IMR-90 (cell line): ENCODE data around the gene SDK1. TPM values are rescaled to one million over a fixed set of nuclear protein-coding genes. Genes with fewer than 3 reads are reported as not detected.

Experiments used
- ATAC-seq: fragments of 200-7000 bp; cut with Tn5 transposase; 2 replicates; pipeline ENCODE4 v1.9.1; 2020; ENCODE audit warnings: low read depth, mild to moderate bottlenecking, moderate library complexity
- BruUV-seq: library from RNA; stranded (reverse); fragments of 400-500 nt; replicated peaks from 2 replicates; lab custom pipeline; 2021; lab: Mats Ljungman, UMichigan
- CTCF ChIA-PET: fragments of 300-600 bp; formaldehyde crosslinking; extraction: SDS; loops from one replicate; lab custom pipeline; 2021; ENCODE audit warnings: antibody characterized with exemption; lab: Yijun Ruan, JAX
- POLR2A ChIA-PET: fragments of 300-600 bp; sonication (Branson Sonifier 250); formaldehyde crosslinking; loops from one replicate; lab custom pipeline; 2022; ENCODE audit warnings: antibody characterized with exemption; ENCODE audit not compliant: unreplicated experiment; lab: Charles Lee
- DNase-seq: peaks from one replicate; pipeline ENCODE4 v3.0.0; 2013
- H2AFZ ChIP-seq: replicated peaks from 2 replicates; pipeline ENCODE3; 2013; ENCODE audit warnings: low read length, mild to moderate bottlenecking; ENCODE audit not compliant: poor library complexity
- H2AK5ac ChIP-seq: 2 replicates; pipeline ENCODE4 v1.6.1; 2013; ENCODE audit warnings: low read depth, low read length, inconsistent platforms
- H2AK9ac ChIP-seq: replicated peaks from 2 replicates; pipeline ENCODE3; 2013; ENCODE audit warnings: mild to moderate bottlenecking, low read depth, low read length, moderate library complexity; ENCODE audit not compliant: poor library complexity
- H2BK120ac ChIP-seq: 2 replicates; pipeline ENCODE4 v1.6.1; 2013; ENCODE audit warnings: low read depth, low read length, inconsistent platforms
- H2BK15ac ChIP-seq: 3 replicates; pipeline ENCODE4 v1.6.1; 2013; ENCODE audit warnings: low read depth, low read length, inconsistent platforms
- H2BK20ac ChIP-seq: 2 replicates; pipeline ENCODE4 v1.6.1; 2013; ENCODE audit warnings: low read depth, mild to moderate bottlenecking, inconsistent platforms, low read length, moderate library complexity
- H2BK5ac ChIP-seq: 2 replicates; pipeline ENCODE4 v1.6.1; 2013; ENCODE audit warnings: mild to moderate bottlenecking, low read depth, low read length, inconsistent platforms; ENCODE audit not compliant: poor library complexity, severe bottlenecking
- H3K14ac ChIP-seq: replicated peaks from 2 replicates; pipeline ENCODE4 v1.6.1; 2013; ENCODE audit warnings: low read depth, low read length, inconsistent platforms
- H3K18ac ChIP-seq: 2 replicates; pipeline ENCODE4 v1.6.1; 2013; ENCODE audit warnings: low read depth, low read length, control low read depth
- H3K23ac ChIP-seq: 2 replicates; pipeline ENCODE4 v1.6.1; 2013; ENCODE audit warnings: low read depth, low read length, inconsistent platforms
- H3K27ac ChIP-seq: 2 replicates; pipeline ENCODE4 v1.5.1; 2013; ENCODE audit warnings: mild to moderate bottlenecking, control low read depth, low read length; ENCODE audit not compliant: insufficient read depth
- H3K27me3 ChIP-seq: 2 replicates; pipeline ENCODE4 v1.6.1; 2013; ENCODE audit warnings: low read length; ENCODE audit not compliant: control insufficient read depth, insufficient read depth
- H3K36me3 ChIP-seq: 2 replicates; pipeline ENCODE4 v1.6.1; 2013; ENCODE audit warnings: low read length, mixed read lengths; ENCODE audit not compliant: control insufficient read depth, insufficient read depth
- H3K4ac ChIP-seq: 2 replicates; pipeline ENCODE4 v1.6.1; 2013; ENCODE audit warnings: low read depth, low read length, inconsistent platforms
- H3K4me1 ChIP-seq: 2 replicates; pipeline ENCODE4 v1.6.1; 2013; ENCODE audit warnings: low read length, mixed read lengths; ENCODE audit not compliant: control insufficient read depth, insufficient read depth
- H3K4me2 ChIP-seq: 2 replicates; pipeline ENCODE4 v1.6.1; 2013; ENCODE audit warnings: low read depth, mild to moderate bottlenecking, control low read depth, low read length, moderate library complexity
- H3K4me3 ChIP-seq: 2 replicates; pipeline ENCODE4 v1.5.1; 2013; ENCODE audit warnings: low read depth, mild to moderate bottlenecking, control low read depth, low read length, moderate library complexity; ENCODE audit not compliant: insufficient read depth
- H3K56ac ChIP-seq: 2 replicates; pipeline ENCODE4 v1.6.1; 2013; ENCODE audit warnings: low read length, inconsistent platforms; ENCODE audit not compliant: insufficient read depth; ENCODE audit errors: extremely low read depth
- H3K79me1 ChIP-seq, 2 experiments: 2 replicates each; pipeline ENCODE4 v1.6.1; 2013; ENCODE audit warnings: low read length in 2 of 2, inconsistent platforms in 1 of 2, low read depth in 1 of 2
- H3K9ac ChIP-seq: 2 replicates; pipeline ENCODE4 v1.6.1; 2013; ENCODE audit warnings: low read depth, low read length, control low read depth
- H3K9me1 ChIP-seq: 2 replicates; pipeline ENCODE4 v1.6.1; 2013; ENCODE audit warnings: low read length, inconsistent platforms; ENCODE audit not compliant: insufficient read depth
- H3K9me3 ChIP-seq: 2 replicates; pipeline ENCODE4 v1.6.1; 2013; ENCODE audit warnings: low read length; ENCODE audit not compliant: control insufficient read depth, insufficient read depth
- H4K20me1 ChIP-seq: 2 replicates; pipeline ENCODE4 v1.6.1; 2013; ENCODE audit warnings: low read length, inconsistent platforms; ENCODE audit not compliant: insufficient read depth
- H4K5ac ChIP-seq: 2 replicates; pipeline ENCODE4 v1.6.1; 2013; ENCODE audit warnings: mild to moderate bottlenecking, low read depth, low read length, control low read depth
- H4K8ac ChIP-seq, 2 experiments: 2 replicates each; pipeline ENCODE4 v1.6.1; 2013; ENCODE audit warnings: low read depth in 2 of 2, low read length in 2 of 2, control low read depth in 1 of 2, inconsistent platforms in 1 of 2
- H4K91ac ChIP-seq: 2 replicates; pipeline ENCODE4 v1.6.1; 2013; ENCODE audit warnings: low read depth, low read length, inconsistent platforms; ENCODE audit not compliant: insufficient read depth
- BHLHE40 ChIP-seq: fragments of 150-350 bp; IDR thresholded peaks from 2 replicates; pipeline ENCODE4 v1.6.1; 2016; ENCODE audit warnings: mild to moderate bottlenecking, low read depth, low read length
- CEBPB ChIP-seq: IDR thresholded peaks from 2 replicates; pipeline ENCODE4 v1.6.1; 2012; ENCODE audit warnings: low read depth, low read length, improper control_type of control experiment
- CHD1 ChIP-seq: IDR thresholded peaks from 2 replicates; pipeline ENCODE4 v1.6.1; 2012; ENCODE audit warnings: low read depth, low read length, improper control_type of control experiment
- FOS ChIP-seq: fragments of 150-350 bp; IDR thresholded peaks from 2 replicates; pipeline ENCODE4 v1.6.1; 2016; ENCODE audit warnings: low read depth, low read length
- MAFK ChIP-seq: IDR thresholded peaks from 2 replicates; pipeline ENCODE4 v1.6.1; 2012; ENCODE audit warnings: low read depth, low read length, improper control_type of control experiment
- MAZ ChIP-seq: IDR thresholded peaks from 2 replicates; pipeline ENCODE4 v1.6.1; 2012; ENCODE audit warnings: low read depth, mild to moderate bottlenecking, low read length, improper control_type of control experiment, moderate library complexity, borderline replicate concordance
- MXI1 ChIP-seq: IDR thresholded peaks from 2 replicates; pipeline ENCODE4 v1.6.1; 2012; ENCODE audit warnings: low read depth, mild to moderate bottlenecking, low read length, moderate library complexity, borderline replicate concordance
- NFE2L2 ChIP-seq: fragments of 150-350 bp; IDR thresholded peaks from 2 replicates; pipeline ENCODE4 v1.6.1; 2016; ENCODE audit warnings: low read depth, mild to moderate bottlenecking, low read length
- POLR2A ChIP-seq: IDR thresholded peaks from 2 replicates; pipeline ENCODE4 v1.6.1; 2012; ENCODE audit warnings: mild to moderate bottlenecking, low read depth, low read length
- RAD21 ChIP-seq: IDR thresholded peaks from 2 replicates; pipeline ENCODE4 v1.6.1; 2012; ENCODE audit warnings: low read length, improper control_type of control experiment
- RCOR1 ChIP-seq: IDR thresholded peaks from 2 replicates; pipeline ENCODE4 v1.6.1; 2012; ENCODE audit warnings: mild to moderate bottlenecking, low read length, improper control_type of control experiment; ENCODE audit not compliant: insufficient replicate concordance
- RFX5 ChIP-seq: IDR thresholded peaks from 2 replicates; pipeline ENCODE4 v1.8.0; 2012; ENCODE audit warnings: low read depth, mild to moderate bottlenecking, low read length, moderate library complexity
- SMC3 ChIP-seq: fragments of 150-350 bp; IDR thresholded peaks from 2 replicates; pipeline ENCODE4 v1.6.1; 2016; ENCODE audit warnings: low read depth, mild to moderate bottlenecking, antibody characterized with exemption, low read length, moderate library complexity
- WGBS, 2 experiments: methylation state at CpG; one replicate each; pipeline versions ENCODE4 v1.1.5 to v1.1.7; 2013; ENCODE audit warnings: missing lambda C conversion rate in 2 of 2; ENCODE audit not compliant: insufficient read length in 1 of 2; ENCODE audit errors: extremely low coverage in 2 of 2; 5-methylcytosine and 5-hydroxymethylcytosine counted together
- dilution Hi-C: fragments of 300-500 bp; cut with HindIII; formaldehyde crosslinking; loops from one replicate; pipeline ENCODE4 v1.14.3; 2018; ENCODE audit warnings: low sequenced_read_pairs; ENCODE audit not compliant: unreplicated experiment
- in situ Hi-C: fragments of 300-500 bp; cut with MboI; formaldehyde crosslinking; loops from 3 replicates; pipeline ENCODE4 v1.14.3; 2019; ENCODE audit warnings: low sequenced_read_pairs, inconsistent platforms, mixed read lengths
- intact Hi-C: fragments of 100-400 bp; cut with micrococcal nuclease; formaldehyde crosslinking; loops from 2 replicates; pipeline ENCODE4 v1.10.0; 2022
- polyA plus RNA-seq, 3 experiments: library from polyadenylated mRNA; depleted of rRNA; stranded (reverse); fragments of >200 nt; gene quantifications; 2 replicates each; pipeline ENCODE4 v1.2.3, GENCODE V29; 2012; ENCODE audit warnings: low replicate concordance in 1 of 3
- total RNA-seq: library from RNA; depleted of rRNA; stranded (reverse); fragments of >200 nt; gene quantifications from 2 replicates; pipeline ENCODE4 v1.2.3, GENCODE V29; 2012
- TF ChIP-seq, protein P1 (sequence below): fragments of 150-350 bp; IDR thresholded peaks from 2 replicates; pipeline ENCODE4 v1.6.1; 2016; ENCODE audit warnings: low read depth, mild to moderate bottlenecking, low read length, moderate library complexity, borderline replicate concordance
- TF ChIP-seq, protein P2 (sequence below): conservative IDR thresholded peaks from 2 replicates; pipeline ENCODE4 v1.5.1; 2012; ENCODE audit warnings: mild to moderate bottlenecking, low read depth, low read length, improper control_type of control experiment
- TF ChIP-seq, protein P3 (sequence below): fragments of 150-350 bp; IDR thresholded peaks from 2 replicates; pipeline ENCODE4 v1.6.1; 2017; ENCODE audit warnings: mild to moderate bottlenecking, antibody characterized with exemption, low read length, low read depth

Gene SDK1
- total and polyA plus RNA-seq, 2 of the 4 experiments (the other 2 are of a cell fraction): 1.5 to 1.6 TPM

DNA sequence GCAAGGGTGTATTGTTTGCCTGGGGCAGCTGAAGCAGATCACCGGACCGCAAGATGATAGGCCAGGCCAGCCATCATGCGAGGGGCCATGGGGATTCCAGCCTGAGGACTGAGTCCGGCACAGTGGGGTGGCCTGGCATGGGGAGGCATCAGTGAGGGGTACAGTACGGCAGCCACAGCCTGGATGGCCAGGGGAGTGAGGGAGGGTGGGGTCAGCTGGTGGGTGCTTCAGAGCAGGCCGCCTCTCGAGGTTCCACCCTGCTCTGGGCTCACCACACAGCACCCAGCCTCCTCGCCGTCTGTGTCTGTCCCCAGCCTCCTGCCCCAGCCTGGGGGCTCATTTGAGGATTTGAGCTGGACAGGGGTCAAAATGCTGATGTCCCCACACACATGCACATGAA lies 872.6 kb downstream of the SDK1 start:
- CTCF ChIA-PET: no interaction called here
- no peaks in the 10 kb centered on the region for H4K20me1 ChIP-seq
- H3K23ac ChIP-seq: no peak overlapping the region

More for the DNA sequence above, 872.6 kb downstream of the SDK1 start:
- no CpG with 5 or more reads among the region's 9 CpGs for WGBS, 2 experiments
- Histone ChIP-seq H3K4me1 (no peaks in the 10 kb centered on the region), H3K4me3 (no peak overlapping the region), H3K56ac (no peak overlapping the region), H3K27me3 (no peaks in the 10 kb centered on the region), H3K27ac (no peak overlapping the region), H4K91ac (no peak overlapping the region), H2BK5ac (no peak overlapping the region), H2BK15ac (no peak overlapping the region), H3K9me1 (no peaks in the 10 kb centered on the region), H2AK5ac (no peak overlapping the region), H3K36me3 (no peaks in the 10 kb centered on the region), H3K79me1 (no peaks in the 10 kb centered on the region), H3K14ac (no peak overlapping the region), H2BK120ac (no peak overlapping the region), H3K9ac (no peak overlapping the region), H4K8ac (no peak overlapping the region), H2AK9ac (no peak overlapping the region), H2BK20ac (no peak overlapping the region), H3K4ac (no peak overlapping the region), H2AFZ (no peak overlapping the region), H3K18ac (no peak overlapping the region), H3K4me2 (no peak overlapping the region), H4K5ac (no peak overlapping the region), H3K9me3 (peaks cover 11% of the 10 kb centered on the region)
- dilution Hi-C loops: no loop called here
- POLR2A ChIA-PET: no interaction called here
- TF ChIP-seq, protein P1, sequence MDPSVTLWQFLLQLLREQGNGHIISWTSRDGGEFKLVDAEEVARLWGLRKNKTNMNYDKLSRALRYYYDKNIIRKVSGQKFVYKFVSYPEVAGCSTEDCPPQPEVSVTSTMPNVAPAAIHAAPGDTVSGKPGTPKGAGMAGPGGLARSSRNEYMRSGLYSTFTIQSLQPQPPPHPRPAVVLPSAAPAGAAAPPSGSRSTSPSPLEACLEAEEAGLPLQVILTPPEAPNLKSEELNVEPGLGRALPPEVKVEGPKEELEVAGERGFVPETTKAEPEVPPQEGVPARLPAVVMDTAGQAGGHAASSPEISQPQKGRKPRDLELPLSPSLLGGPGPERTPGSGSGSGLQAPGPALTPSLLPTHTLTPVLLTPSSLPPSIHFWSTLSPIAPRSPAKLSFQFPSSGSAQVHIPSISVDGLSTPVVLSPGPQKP: no peak
- TF ChIP-seq, protein P2, sequence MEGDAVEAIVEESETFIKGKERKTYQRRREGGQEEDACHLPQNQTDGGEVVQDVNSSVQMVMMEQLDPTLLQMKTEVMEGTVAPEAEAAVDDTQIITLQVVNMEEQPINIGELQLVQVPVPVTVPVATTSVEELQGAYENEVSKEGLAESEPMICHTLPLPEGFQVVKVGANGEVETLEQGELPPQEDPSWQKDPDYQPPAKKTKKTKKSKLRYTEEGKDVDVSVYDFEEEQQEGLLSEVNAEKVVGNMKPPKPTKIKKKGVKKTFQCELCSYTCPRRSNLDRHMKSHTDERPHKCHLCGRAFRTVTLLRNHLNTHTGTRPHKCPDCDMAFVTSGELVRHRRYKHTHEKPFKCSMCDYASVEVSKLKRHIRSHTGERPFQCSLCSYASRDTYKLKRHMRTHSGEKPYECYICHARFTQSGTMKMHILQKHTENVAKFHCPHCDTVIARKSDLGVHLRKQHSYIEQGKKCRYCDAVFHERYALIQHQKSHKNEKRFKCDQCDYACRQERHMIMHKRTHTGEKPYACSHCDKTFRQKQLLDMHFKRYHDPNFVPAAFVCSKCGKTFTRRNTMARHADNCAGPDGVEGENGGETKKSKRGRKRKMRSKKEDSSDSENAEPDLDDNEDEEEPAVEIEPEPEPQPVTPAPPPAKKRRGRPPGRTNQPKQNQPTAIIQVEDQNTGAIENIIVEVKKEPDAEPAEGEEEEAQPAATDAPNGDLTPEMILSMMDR: no peak
- TF ChIP-seq BHLHE40 (no peak), POLR2A (no peak), CHD1 (no peak), RAD21 (no peak), SMC3 (no peak), FOS (no peak), MAZ (no peak), NFE2L2 (no peak), MAFK (no peak), CEBPB (no peak), RFX5 (no peak), RCOR1 (no peak), MXI1 (no peak)
- TF ChIP-seq, protein P3, sequence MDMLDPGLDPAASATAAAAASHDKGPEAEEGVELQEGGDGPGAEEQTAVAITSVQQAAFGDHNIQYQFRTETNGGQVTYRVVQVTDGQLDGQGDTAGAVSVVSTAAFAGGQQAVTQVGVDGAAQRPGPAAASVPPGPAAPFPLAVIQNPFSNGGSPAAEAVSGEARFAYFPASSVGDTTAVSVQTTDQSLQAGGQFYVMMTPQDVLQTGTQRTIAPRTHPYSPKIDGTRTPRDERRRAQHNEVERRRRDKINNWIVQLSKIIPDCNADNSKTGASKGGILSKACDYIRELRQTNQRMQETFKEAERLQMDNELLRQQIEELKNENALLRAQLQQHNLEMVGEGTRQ: no peak
- no TSS peak for BruUV-seq
- DNase-seq: no peak
- intact Hi-C loops: no loop called here
- in situ Hi-C loops: no loop called here
- ATAC-seq: no peak
